Body of pancreas (tissue), 4 donors: ENCODE results near the gene VAMP4. TPM values are rescaled to one million over a fixed set of nuclear protein-coding genes. Genes with fewer than 3 reads are reported as not detected.

Source experiments
- ATAC-seq: fragments of 150-250 bp; one replicate; pipeline ENCODE4 v1.9.1; 2016
- DNase-seq, 4 donors: peaks; one replicate each; pipeline ENCODE4 v3.0.0-alpha.2; 2019
- H3K27ac ChIP-seq, 4 donors: fragments of 200-600 bp; sonication (generic); 1 replicate in 3 of 4; 2 replicates in 1 of 4; pipeline versions ENCODE4 v1.5.1 to v1.6.1; 2016 to 2019; ENCODE audit warnings: mild to moderate bottlenecking in 1 of 4, mixed read lengths in 1 of 4, moderate library complexity in 1 of 4
- H3K27me3 ChIP-seq, 2 donors: fragments of 200-600 bp; sonication (generic); one replicate each; pipeline ENCODE4 v1.6.0; 2016; ENCODE audit warnings: mild to moderate bottlenecking in 1 of 2
- H3K36me3 ChIP-seq, 2 donors: fragments of 200-600 bp; sonication (generic); replicated peaks in 1 of 2; 2 replicates each; pipeline ENCODE4 v1.5.1; 2016; ENCODE audit warnings: low read depth in 2 of 2; ENCODE audit not compliant: insufficient read depth in 1 of 2
- H3K4me1 ChIP-seq: fragments of 200-600 bp; sonication (generic); one replicate; pipeline ENCODE4 v1.6.0; 2016
- H3K4me3 ChIP-seq, 2 donors: fragments of 200-600 bp; sonication (generic); 1 replicate in 1 of 2; 2 replicates in 1 of 2; pipeline ENCODE4 v1.5.1; 2016 to 2019
- H3K9me3 ChIP-seq, 3 donors: fragments of 200-600 bp; sonication (generic); 1 replicate in 2 of 3; 2 replicates in 1 of 3; pipeline ENCODE4 v1.5.1; 2016
- CTCF ChIP-seq, 7 experiments: fragments of 450-650 bp in 4 of 7; fragments of 200-600 bp in 3 of 7; sonication (generic) in 3 of 7; IDR thresholded peaks; one replicate each; pipeline ENCODE4 v1.5.1; 2016 to 2019; ENCODE audit warnings: antibody characterized with exemption in 7 of 7
- POLR2A ChIP-seq, 3 donors: fragments of 450-650 bp; IDR thresholded peaks; one replicate each; pipeline ENCODE4 v1.6.1; 2016; ENCODE audit warnings: antibody characterized with exemption in 3 of 3, mild to moderate bottlenecking in 2 of 3
- WGBS, 2 donors: methylation state at CpG; one replicate each; pipeline ENCODE4 v1.1.5; 2017; 5-methylcytosine and 5-hydroxymethylcytosine counted together
- intact Hi-C: fragments of 100-400 bp; cut with DNase I; formaldehyde crosslinking; loops from one replicate; pipeline ENCODE4 v1.15.1; 2023
- total RNA-seq, 2 donors: library from RNA; depleted of rRNA; stranded (reverse); fragments of >200 nt; gene quantifications; one replicate each; pipeline ENCODE4 v1.1.0, GENCODE V29; 2016

VAMP4 gene
- total RNA-seq, 2 donors from 2014 or later, result 5.6 to 8.8 TPM

GRCh38 chr1:171683870-171684269, 58.0 kb downstream of the VAMP4 start:
- ATAC-seq (no peak), DNase-seq (no peak)
- intact Hi-C loops, result no loop called here
- Histone ChIP-seq H3K4me3 (no peak overlapping the region), H3K9me3 (no peaks in the 10 kb centered on the region), H3K4me1 (no peaks in the 10 kb centered on the region), H3K36me3 (no peaks in the 10 kb centered on the region), H3K27ac (no peak overlapping the region), H3K27me3 (no peaks in the 10 kb centered on the region)
- 56 to 59% methylated on average over 8 of the region's 8 CpGs for whole genome bisulfite sequencing, 2 donors
- TF ChIP-seq POLR2A (IDR thresholded peaks at IDR 0.05), result no peak
- TF ChIP-seq CTCF (IDR thresholded peaks at IDR 0.05), result no peak

- WGBS, 2 donors, result 87 to 89% methylated on average over 3 of the region's 3 CpGs
- ATAC-seq, result no peak
- H3K4me1 ChIP-seq, result no peaks in the 10 kb centered on the region
- no peak overlapping the region for H3K4me3 ChIP-seq
- H3K27ac ChIP-seq, result no peak overlapping the region
- DNase-seq, result no peak
- no peaks in the 10 kb centered on the region for H3K9me3 ChIP-seq
- TF ChIP-seq CTCF (IDR thresholded peaks at IDR 0.05) (no peak), POLR2A (IDR thresholded peaks at IDR 0.05) (no peak)
- intact Hi-C loops, result no loop called here
- no peaks in the 10 kb centered on the region for H3K27me3 ChIP-seq
- H3K36me3 ChIP-seq, result no peaks in the 10 kb centered on the region
Observed at GRCh38 chr1:171680339-171680738, 61.5 kb downstream of the VAMP4 start.

- Histone ChIP-seq H3K27ac (no peak overlapping the region), H3K27me3 (no peaks in the 10 kb centered on the region), H3K4me3 (no peak overlapping the region), H3K9me3 (no peaks in the 10 kb centered on the region), H3K36me3 (no peaks in the 10 kb centered on the region), H3K4me1 (no peaks in the 10 kb centered on the region)
- no peak for TF ChIP-seq CTCF (IDR thresholded peaks at IDR 0.05)
- no peak for TF ChIP-seq POLR2A (IDR thresholded peaks at IDR 0.05)
- intact Hi-C loops, result no loop called here
- WGBS, 2 donors, result 92 to 100% methylated on average over 2 of the region's 2 CpGs
- ATAC-seq (no peak), DNase-seq (no peak)
Observed at GRCh38 chr1:171676823-171677222, 65.0 kb downstream of the VAMP4 start.

- intact Hi-C loops, result no loop called here
- no peak overlapping the region for H3K4me3 ChIP-seq
- H3K9me3 ChIP-seq, result no peaks in the 10 kb centered on the region
- H3K4me1 ChIP-seq, result no peaks in the 10 kb centered on the region
- no peak for TF ChIP-seq POLR2A (IDR thresholded peaks at IDR 0.05)
- TF ChIP-seq CTCF (IDR thresholded peaks at IDR 0.05), result no peak
- no peaks in the 10 kb centered on the region for H3K36me3 ChIP-seq
- H3K27ac ChIP-seq, result no peak overlapping the region
- 53 to 60% methylated on average over 3 of the region's 3 CpGs for WGBS, 2 donors
- DNase-seq (no peak), ATAC-seq (no peak)
- H3K27me3 ChIP-seq, result no peaks in the 10 kb centered on the region
Observed at GRCh38 chr1:171674431-171675405, 67.1 kb downstream of the VAMP4 start.
